ENCODE results near the gene NSFL1C. TPM values are rescaled to one million over a fixed set of nuclear protein-coding genes. Genes with fewer than 3 reads are reported as not detected.

The NSFL1C gene
- total RNA-seq, 1 donor = 30.0 TPM

GRCh38 chr20:1396702-1397101 lies 69.9 kb downstream of the NSFL1C start:
- Histone ChIP-seq H2AFZ (ENCODE audit: low read length) (no peak overlapping the region), H4K20me1 (ENCODE audit: insufficient read depth, low read length) (peaks cover 6% of the 10 kb centered on the region), H3K4me2 (ENCODE audit: insufficient read depth, low read length) (no peak overlapping the region), H3K79me2 (ENCODE audit: insufficient read depth, low read length) (peaks cover 16% of the 10 kb centered on the region), H3K4me3 (ENCODE audit: insufficient read depth, low read length) (no peak overlapping the region), H3K9me3 (ENCODE audit: low read depth, low read length) (no peaks in the 10 kb centered on the region), H3K27me3 (ENCODE audit: insufficient read depth, low read length) (peaks cover 7% of the 10 kb centered on the region), H3K4me1 (ENCODE audit: insufficient read depth, low read length) (peaks cover 31% of the 10 kb centered on the region), H3K36me3 (ENCODE audit: insufficient read depth, low read length) (no peaks in the 10 kb centered on the region), H3K27ac (ENCODE audit: low read depth, low read length) (no peak overlapping the region)
- DNase-seq (ENCODE audit: insufficient read length, low spot score, missing footprints) = no peak
- TF ChIP-seq CTCF (IDR thresholded peaks at IDR 0.05; ENCODE audit: extremely low read depth, low read depth, low read length) = no peak

- Histone ChIP-seq H3K27ac (ENCODE audit: low read depth, low read length) (no peak overlapping the region), H3K27me3 (ENCODE audit: insufficient read depth, low read length) (peaks cover 7% of the 10 kb centered on the region), H4K20me1 (ENCODE audit: insufficient read depth, low read length) (peaks cover 10% of the 10 kb centered on the region), H3K36me3 (ENCODE audit: insufficient read depth, low read length) (no peaks in the 10 kb centered on the region), H3K4me2 (ENCODE audit: insufficient read depth, low read length) (no peak overlapping the region), H3K79me2 (ENCODE audit: insufficient read depth, low read length) (peaks cover 20% of the 10 kb centered on the region), H3K9me3 (ENCODE audit: low read depth, low read length) (no peaks in the 10 kb centered on the region), H3K4me3 (ENCODE audit: insufficient read depth, low read length) (no peak overlapping the region), H2AFZ (ENCODE audit: low read length) (no peak overlapping the region), H3K4me1 (ENCODE audit: insufficient read depth, low read length) (peaks cover 31% of the 10 kb centered on the region)
- no peak for DNase-seq (ENCODE audit: insufficient read length, low spot score, missing footprints)
- no peak for TF ChIP-seq CTCF (IDR thresholded peaks at IDR 0.05; ENCODE audit: extremely low read depth, low read depth, low read length)
These were observed 70.4 kb downstream of the NSFL1C start for GRCh38 chr20:1396264-1396663.

DNA sequence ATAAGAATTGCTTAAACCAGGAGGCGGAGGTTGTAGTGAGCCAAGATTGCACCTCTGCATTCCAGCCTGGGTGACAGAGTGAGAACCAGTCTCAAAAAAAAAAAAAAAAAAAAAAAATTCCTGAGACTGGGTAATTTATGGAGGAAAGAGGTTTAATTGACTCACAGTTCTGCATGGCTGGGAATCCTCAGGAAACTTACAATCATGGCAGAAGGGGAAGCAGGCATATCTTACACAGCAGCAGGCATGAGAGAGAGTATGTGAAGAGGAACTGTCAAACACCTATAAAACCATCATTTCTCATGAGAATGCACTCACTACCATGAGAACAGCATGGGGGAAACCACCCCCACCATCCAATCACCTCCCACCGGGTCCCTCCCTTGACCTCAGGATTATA lies 72.0 kb downstream of the NSFL1C start:
- no peaks in the 10 kb centered on the region for H3K9me3 ChIP-seq (ENCODE audit: low read depth, low read length)
- peaks cover 32% of the 10 kb centered on the region for H3K4me1 ChIP-seq (ENCODE audit: insufficient read depth, low read length)
- H3K4me2 ChIP-seq (ENCODE audit: insufficient read depth, low read length) = no peak overlapping the region
- peaks cover 7% of the 10 kb centered on the region for H3K27me3 ChIP-seq (ENCODE audit: insufficient read depth, low read length)
- peaks cover 24% of the 10 kb centered on the region for H4K20me1 ChIP-seq (ENCODE audit: insufficient read depth, low read length)
- H3K36me3 ChIP-seq (ENCODE audit: insufficient read depth, low read length) = no peaks in the 10 kb centered on the region
- DNase-seq (ENCODE audit: insufficient read length, low spot score, missing footprints) = no peak
- no peak overlapping the region for H3K4me3 ChIP-seq (ENCODE audit: insufficient read depth, low read length)
- no peak overlapping the region for H3K27ac ChIP-seq (ENCODE audit: low read depth, low read length)
- no peak for TF ChIP-seq CTCF (IDR thresholded peaks at IDR 0.05; ENCODE audit: extremely low read depth, low read depth, low read length)
- H3K79me2 ChIP-seq (ENCODE audit: insufficient read depth, low read length) = peaks cover 36% of the 10 kb centered on the region
- H2AFZ ChIP-seq (ENCODE audit: low read length) = no peak overlapping the region

DNA sequence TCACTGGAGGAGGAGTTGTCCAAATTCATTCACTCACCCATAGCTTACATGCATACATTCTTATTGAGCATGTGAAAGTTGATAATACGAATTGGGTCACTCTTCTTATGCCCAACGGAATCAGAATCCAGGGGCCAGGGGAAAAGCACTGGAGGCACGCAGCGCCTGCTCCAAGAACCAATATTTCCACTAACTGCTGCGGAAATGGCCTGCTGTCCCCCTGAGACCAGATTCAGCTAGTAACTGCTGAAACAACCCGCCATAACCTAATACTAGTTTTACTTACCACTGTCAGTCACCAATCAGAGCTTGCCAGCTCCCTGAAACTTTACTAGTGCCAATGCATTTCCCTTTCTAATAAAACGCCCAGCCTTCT lies 73.2 kb downstream of the NSFL1C start:
- Histone ChIP-seq H3K27me3 (ENCODE audit: insufficient read depth, low read length) (peaks cover 7% of the 10 kb centered on the region), H3K4me2 (ENCODE audit: insufficient read depth, low read length) (peak overlapping the region; percentile 99), H3K9me3 (ENCODE audit: low read depth, low read length) (no peaks in the 10 kb centered on the region), H3K4me3 (ENCODE audit: insufficient read depth, low read length) (peak overlapping the region; percentile 91), H2AFZ (ENCODE audit: low read length) (peak overlapping the region; percentile 98), H4K20me1 (ENCODE audit: insufficient read depth, low read length) (peaks cover 35% of the 10 kb centered on the region), H3K79me2 (ENCODE audit: insufficient read depth, low read length) (peaks cover 48% of the 10 kb centered on the region), H3K27ac (ENCODE audit: low read depth, low read length) (peak overlapping the region; percentile 82), H3K36me3 (ENCODE audit: insufficient read depth, low read length) (peaks cover 4% of the 10 kb centered on the region), H3K4me1 (ENCODE audit: insufficient read depth, low read length) (peaks cover 37% of the 10 kb centered on the region)
- DNase-seq (ENCODE audit: insufficient read length, low spot score, missing footprints) = no peak
- no peak for TF ChIP-seq CTCF (IDR thresholded peaks at IDR 0.05; ENCODE audit: extremely low read depth, low read depth, low read length)

Measured in osteoblast (primary cell).